ENCODE data around the gene KRT2.

DNA sequence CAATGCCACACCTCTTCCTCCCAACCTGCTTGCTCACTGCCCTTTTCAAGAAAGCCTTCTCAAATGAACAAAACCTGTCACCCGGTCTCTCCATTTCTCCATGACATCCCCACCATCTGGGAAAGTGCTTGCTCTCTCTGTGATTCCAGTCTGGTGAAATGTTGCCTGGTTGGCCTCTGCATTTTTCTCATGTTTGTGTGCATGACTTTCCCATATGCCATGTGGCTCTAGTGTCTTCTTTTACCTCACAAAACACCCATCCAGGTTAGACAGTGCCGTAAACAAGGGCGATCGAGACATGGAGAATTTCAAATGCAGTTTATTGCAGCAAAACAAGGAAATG lies 22.4 kb upstream of the KRT2 start:
- TF ChIP-seq, protein P1, sequence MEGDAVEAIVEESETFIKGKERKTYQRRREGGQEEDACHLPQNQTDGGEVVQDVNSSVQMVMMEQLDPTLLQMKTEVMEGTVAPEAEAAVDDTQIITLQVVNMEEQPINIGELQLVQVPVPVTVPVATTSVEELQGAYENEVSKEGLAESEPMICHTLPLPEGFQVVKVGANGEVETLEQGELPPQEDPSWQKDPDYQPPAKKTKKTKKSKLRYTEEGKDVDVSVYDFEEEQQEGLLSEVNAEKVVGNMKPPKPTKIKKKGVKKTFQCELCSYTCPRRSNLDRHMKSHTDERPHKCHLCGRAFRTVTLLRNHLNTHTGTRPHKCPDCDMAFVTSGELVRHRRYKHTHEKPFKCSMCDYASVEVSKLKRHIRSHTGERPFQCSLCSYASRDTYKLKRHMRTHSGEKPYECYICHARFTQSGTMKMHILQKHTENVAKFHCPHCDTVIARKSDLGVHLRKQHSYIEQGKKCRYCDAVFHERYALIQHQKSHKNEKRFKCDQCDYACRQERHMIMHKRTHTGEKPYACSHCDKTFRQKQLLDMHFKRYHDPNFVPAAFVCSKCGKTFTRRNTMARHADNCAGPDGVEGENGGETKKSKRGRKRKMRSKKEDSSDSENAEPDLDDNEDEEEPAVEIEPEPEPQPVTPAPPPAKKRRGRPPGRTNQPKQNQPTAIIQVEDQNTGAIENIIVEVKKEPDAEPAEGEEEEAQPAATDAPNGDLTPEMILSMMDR (IDR thresholded peaks at IDR 0.05): no peak
- TF ChIP-seq POLR2A (IDR thresholded peaks at IDR 0.05): no peak
